CMK (cell line): Measurements from ENCODE around the gene RNF220.

ENCODE experiments used
- DNase-seq: peaks from one replicate; pipeline ENCODE4 v3.0.0-alpha.2; 2010; ENCODE audit warnings: low read depth

RNF220 gene

DNA sequence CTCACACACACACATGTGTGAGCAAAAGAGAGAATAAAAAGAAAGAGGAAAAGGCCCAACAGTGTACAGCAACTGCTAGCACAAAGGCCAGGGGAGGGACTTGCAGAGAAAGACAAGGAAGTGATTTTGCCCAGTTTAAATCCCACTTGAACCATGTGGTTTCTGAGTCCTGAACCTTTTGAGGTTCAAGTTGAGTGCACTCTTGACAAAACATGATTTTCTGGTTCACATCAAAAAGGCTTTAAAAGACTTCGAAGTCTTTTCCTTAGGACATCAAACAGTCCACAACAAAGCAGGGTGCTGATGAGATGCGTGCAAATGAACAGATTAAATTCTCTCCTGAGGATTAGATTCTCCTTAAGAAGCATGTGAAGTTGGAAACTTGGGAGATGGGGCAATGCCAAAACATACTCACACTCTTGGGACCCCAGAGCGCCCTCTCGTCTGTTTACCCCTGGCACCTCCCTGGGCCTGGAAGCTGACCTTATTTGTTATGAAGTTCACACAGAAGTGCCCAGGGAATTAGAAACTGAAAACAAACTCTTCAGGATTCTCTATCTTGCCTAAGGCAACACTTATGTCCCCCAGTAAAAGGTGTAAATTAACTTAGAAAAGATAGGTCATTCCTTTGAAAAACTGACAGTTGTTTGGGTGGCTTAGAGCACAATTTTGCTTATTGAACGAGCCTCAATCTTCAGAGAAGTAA is 31.5 kb downstream of the RNF220 start:
- DNase-seq, result no peak

DNA sequence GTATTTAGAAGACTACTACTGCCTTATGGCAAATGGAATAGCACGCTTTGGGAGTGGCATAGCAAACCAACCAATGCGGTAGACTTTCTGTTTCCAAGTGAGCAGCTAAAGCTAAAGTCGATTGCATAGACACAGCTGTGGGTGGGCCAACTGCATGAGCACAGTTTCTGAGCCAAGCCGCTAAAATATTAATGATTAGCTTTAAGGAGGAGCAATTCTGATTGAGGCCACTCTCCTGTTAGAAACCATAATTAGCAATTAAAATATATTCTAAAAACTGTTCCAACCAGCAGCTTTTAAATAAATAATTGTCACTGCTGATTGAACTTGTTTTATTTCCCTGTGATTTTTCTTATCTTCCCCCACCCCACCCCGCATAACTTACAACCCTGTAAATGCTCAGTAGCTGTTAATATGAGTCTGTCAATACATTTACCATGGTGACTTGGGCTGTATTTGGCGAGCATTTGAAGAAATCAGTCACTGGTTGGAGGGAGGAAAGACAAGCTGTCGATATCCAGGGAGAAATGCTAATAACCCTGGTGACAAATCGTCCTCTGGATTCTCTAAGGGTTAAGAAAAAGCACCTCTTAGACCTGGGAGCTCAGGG is 32.2 kb downstream of the RNF220 start:
- DNase-seq, result no peak

DNA sequence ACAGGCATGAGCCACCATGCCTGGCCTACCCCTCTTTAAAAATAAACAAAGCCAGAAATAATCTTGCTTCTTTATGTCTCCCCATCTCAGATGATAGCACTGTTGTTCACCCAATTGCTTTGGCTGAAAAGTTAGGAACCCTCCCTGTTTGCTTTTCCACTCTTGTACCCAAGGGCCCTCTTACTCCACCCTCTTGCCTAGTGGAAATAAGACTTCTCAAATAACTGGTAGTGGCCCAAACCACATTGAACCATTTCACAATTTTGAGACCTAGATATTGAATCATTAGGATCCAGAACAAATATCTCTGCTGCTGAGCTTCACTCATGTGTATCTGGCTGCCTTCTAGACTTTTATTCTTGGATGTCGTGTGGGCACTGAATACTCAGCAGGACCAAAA is 37.7 kb downstream of the RNF220 start:
- DNase-seq, result no peak

GRCh38 chr1:44447051-44447810 is 42.2 kb downstream of the RNF220 start:
- DNase-seq, result no peak

DNA sequence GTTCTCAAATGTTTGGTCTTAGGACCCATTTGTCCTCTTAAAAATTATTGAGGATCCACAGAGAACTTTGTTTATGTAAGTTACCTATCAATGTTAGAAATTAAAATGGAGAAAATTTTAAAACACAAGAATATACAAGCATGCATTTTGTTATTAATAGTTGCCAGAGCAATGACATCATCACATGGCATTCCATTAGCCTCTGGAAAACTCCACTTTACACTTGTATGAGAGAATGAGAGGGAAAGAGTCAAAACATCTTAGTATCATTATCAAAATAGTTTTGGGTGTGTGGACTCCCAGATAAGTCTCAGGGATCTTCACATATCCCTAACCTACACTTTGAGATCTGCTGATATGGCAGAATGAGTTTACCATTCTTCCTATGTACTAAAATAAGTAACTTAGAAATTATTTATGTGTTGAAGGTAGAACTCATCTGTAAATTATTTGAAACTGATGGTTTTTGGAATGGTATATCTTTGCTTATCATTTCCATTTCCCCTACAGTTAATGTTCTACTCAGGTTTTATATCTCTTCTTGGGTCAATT is 48.8 kb downstream of the RNF220 start:
- DNase-seq, result no peak

DNA sequence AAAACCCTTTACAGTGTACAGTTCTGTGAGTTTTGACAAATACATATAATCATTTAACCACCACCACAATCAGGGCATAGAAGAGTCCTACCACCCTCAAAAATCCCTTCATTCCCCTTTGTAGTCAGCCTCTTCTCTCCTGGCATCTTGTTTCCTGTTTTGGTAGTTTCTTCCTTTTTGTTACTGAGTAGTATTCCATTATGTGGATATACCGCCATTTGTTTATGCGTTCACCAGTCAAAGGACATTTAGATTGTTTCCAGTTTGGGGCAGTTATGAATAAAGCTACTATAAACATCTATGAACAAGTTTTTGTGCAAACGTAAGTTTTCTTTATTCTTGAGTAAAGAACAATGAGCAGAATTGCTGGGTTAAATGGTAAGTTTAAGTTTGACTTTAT is 49.6 kb downstream of the RNF220 start:
- DNase-seq, result no peak

GRCh38 chr1:44460107-44460882 is 55.2 kb downstream of the RNF220 start:
- DNase-seq, result no peak

GRCh38 chr1:44464361-44464760 is 59.3 kb downstream of the RNF220 start:
- DNase-seq, result no peak

DNA sequence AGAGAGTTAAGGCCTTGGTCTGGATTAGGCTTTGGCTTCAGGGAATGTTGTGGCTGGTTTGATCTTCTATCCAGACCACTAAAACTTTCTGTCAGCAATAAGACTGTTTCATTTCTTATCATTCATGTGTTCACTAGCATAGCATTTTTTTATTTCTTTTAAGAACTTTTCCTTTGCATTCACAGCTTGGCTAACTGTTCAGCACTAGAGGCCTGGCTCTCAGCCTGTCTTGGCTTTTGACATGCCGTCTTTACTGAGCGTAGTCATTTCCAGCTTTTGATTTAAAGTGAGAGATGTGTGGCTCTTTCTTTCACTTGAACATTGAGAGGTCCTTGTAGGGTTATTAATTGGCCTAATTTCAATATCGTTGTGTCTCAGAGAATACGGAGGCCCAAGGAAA is 62.5 kb downstream of the RNF220 start:
- no peak for DNase-seq

DNA sequence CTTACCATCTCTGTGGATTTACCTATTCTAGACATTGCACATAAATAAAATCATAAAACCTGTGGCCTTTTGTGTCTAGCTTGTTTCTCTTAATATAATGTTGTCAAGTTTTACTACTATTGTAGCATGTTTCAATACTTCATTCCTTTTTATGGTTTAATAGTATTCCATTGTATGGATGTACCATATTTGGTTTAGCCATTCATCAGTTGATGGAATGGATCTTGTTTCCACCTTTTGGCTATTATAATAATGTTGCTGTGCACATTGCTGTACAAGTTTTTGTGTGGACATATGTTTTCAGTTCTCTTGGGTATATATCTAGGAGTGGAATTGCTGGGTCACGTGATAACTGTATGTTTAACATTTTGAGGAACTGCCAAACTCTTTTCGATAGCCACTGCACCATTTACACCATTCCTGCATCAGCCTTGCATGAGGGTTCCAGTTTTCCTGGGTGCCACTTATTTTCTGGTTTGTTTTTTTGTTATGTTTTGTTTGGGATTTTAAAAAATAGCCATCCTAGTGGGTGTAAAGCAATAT is 66.9 kb downstream of the RNF220 start:
- no peak for DNase-seq

DNA sequence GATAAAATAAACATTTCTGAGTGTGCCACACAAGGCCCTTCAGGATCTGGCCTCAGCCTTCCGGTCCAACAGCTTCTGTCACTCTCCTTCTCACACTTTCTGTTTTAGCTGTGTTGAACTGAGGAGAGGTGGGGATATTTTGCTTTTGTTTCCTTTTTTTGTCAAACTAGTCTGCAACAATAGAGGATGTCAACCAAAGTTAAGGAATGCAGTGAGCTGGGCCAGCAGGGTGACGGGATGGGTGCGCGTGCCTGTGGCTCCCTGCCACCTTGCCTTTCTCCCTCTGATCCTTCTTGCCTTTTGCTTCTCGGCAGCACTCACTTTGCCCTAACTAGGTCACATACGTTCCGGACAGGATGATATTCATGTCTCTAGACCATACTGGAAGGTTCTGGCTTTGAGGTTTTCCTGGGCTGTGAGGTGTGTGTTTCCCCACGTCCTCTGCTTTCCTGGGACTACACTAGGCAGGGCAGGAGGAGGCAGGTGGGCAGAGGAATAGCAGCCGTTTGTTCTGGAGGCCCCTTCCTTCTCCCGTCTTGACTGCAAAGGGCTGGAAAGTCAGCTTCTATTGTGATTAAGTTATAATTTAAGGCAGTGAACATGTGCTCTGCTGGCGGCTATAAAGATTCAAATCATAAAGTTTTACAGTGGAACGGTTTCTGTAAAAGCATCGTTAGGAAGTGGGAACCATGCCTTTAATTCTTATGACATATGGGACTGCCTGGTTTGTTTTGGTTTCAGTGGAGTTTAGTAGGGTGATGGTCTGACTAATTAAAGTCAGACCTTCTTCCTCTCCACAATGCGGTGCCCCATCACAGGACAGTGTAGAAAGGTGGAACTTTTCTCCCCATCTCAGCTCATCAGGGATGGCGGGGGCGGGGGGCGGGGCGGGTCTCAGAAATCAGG is 67.8 kb downstream of the RNF220 start:
- DNase-seq, result no peak

DNA sequence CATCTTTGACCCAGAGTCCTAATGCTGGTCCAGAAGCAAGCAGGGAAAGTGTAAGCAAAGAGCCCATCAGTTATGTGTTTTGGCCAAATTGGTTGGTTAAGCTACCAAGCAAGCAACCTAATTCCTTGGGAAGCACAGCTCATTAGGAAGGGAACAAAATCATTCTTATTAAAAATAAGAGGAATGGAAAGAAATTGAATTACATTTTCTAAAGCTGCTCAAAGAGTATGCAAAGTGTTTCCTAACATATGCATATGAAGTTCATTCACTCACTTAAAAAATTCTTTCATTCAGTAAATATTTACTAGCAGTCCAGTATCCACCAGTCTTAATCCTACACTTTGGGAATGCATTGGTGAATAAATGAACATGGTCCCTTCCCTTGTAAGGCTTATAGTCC is 71.8 kb downstream of the RNF220 start:
- no peak for DNase-seq

DNA sequence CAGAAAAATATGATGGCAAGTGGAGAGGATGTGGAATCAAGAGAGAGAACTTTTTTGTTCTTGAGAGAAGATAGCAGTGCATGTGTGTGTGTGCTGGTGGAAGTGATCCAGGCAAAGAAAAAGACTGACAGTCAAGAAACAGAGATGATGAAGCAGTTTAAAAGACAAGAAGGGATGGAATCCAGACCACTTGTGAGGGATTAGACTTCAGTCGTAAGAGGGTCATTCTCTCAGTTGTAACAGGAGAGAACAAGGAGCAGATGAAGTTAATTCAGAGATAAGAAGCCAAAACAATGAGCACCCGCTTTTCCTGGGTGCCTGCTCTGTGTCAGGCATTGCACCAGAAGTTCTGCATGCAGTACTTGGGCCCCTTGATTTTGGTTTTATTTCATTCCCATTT is 76.6 kb downstream of the RNF220 start:
- no peak for DNase-seq

GRCh38 chr1:44483089-44483874 is 78.2 kb downstream of the RNF220 start:
- no peak for DNase-seq

DNA sequence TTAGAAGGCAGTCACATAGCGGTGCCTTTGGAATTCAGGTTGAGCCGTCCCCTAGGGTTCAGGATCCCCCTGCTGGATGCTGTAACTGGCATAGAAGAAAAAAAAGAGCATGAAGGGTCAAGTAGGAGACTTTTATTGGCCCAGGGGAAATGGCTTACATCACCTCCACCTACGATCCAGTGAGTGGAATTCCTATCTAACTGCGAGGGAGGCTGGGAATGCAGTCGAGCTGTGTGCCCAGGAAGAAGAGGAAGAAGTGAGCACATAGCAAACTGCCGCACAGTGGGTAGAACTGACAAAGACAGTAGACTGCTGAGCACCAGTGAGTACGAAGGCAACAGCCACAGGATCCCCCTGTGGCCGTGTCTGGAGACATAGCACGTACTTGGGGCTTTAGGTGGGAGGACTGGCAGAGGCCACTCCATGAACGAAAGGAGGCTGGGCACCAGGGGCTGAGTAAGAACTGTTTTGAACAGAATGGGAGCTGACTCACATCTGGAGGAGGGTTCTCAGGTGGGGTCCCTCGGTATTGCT is 79.2 kb downstream of the RNF220 start:
- DNase-seq, result no peak

- peak; percentile 75 for DNase-seq
Observed at GRCh38 chr1:44485229-44485933, 80.3 kb downstream of the RNF220 start.

DNA sequence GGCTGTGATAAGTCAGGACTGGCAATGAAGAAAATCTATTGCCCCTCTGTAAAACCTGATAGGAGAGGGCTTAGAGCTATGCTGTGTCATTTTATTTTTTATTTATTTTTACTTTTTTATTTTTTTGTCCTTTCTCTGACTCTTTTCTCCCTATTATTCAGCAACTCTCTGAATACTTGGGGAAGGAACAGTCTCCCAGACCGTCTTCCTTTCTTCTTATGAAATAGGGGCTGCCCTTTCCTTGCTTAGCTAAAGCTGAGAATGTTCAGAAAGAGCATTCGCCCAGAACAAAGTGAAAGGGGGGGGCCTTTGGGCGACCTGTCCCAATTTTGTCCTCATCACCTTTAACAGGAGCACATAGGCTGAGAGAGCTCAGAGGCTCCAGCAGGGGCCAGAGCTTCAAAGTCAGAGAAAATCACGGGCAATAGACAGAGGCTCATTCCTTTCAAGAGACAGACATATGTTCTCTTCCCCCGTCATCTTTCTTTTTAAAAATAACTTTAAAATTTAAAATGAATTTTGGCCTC is 80.9 kb downstream of the RNF220 start:
- DNase-seq, result no peak

DNA sequence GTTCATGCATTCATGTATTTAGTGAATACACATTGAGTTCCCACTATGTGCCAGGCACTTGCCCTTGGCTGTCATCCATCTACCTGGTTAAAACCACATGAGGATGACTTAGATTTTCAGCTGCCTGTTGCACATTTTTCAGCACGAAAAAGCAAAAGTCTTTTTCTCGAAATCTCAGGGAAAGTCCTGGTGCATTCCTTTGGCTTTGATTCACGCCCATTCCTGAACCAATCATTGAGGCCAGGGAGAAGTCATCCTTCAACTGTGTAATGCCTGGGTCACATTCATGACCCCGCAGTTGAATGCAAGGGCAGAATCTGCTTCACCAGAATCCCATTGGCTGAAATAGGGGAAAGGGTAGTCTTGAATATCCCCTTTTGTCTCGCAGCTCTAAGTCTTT is 84.4 kb downstream of the RNF220 start:
- DNase-seq, result no peak
